Stimulated activated naive CD8-positive, alpha-beta T cell treated with anti-CD3 and anti-CD28 coated beads, Interleukin-15, amount 100 ng/mL, for 72 hours (primary cell): ENCODE measurements around the gene EPHB3.
A peak's percentile ranks its signal among the peaks of the same experiment; 100 is the strongest.

Experiments used
- ATAC-seq: fragments of 150-1000 bp; cut with Tn5 transposase; 2 replicates; pipeline ENCODE4 v1.10.0; 2021; ENCODE audit warnings: mild to moderate bottlenecking, moderate library complexity
- DNase-seq, 2 donors: peaks; one replicate each; pipeline ENCODE4 v3.0.0; 2021 to 2022
- H3K27ac Mint-ChIP-seq, 2 donors: one replicate each; pipeline ENCODE4 v1.8.0; 2022; ENCODE audit warnings: mild to moderate bottlenecking in 2 of 2, mixed read lengths in 2 of 2, moderate library complexity in 2 of 2
- H3K27me3 Mint-ChIP-seq: one replicate; pipeline ENCODE4 v1.8.0; 2022; ENCODE audit warnings: mixed read lengths
- H3K4me1 Mint-ChIP-seq: one replicate; pipeline ENCODE4 v1.8.0; 2022; ENCODE audit warnings: mild to moderate bottlenecking, mixed read lengths
- H3K4me3 Mint-ChIP-seq, 2 donors: one replicate each; pipeline ENCODE4 v1.8.0; 2022; ENCODE audit warnings: mild to moderate bottlenecking in 2 of 2, mixed read lengths in 2 of 2, moderate library complexity in 1 of 2
- H3K9me3 Mint-ChIP-seq, 2 donors: one replicate each; pipeline ENCODE4 v1.8.0; 2022; ENCODE audit warnings: mixed read lengths in 2 of 2

The EPHB3 gene

GRCh38 chr3:184595726-184596125 lies 34.1 kb downstream of the EPHB3 start:
- no peaks in the 10 kb centered on the region for H3K9me3 Mint-ChIP-seq
- H3K4me3 Mint-ChIP-seq, result no peak overlapping the region
- H3K27me3 Mint-ChIP-seq, result peaks cover 9% of the 10 kb centered on the region
- no peak for DNase-seq
- H3K27ac Mint-ChIP-seq, result no peak overlapping the region
- ATAC-seq, result no peak
- H3K4me1 Mint-ChIP-seq, result no peaks in the 10 kb centered on the region

GRCh38 chr3:184596233-184596632 lies 34.6 kb downstream of the EPHB3 start:
- H3K27me3 Mint-ChIP-seq, result peaks cover 14% of the 10 kb centered on the region
- no peaks in the 10 kb centered on the region for H3K9me3 Mint-ChIP-seq
- H3K27ac Mint-ChIP-seq, result peak overlapping the region in 1 of 2 donors; percentile 77
- ATAC-seq (no peak), DNase-seq (no peak)
- H3K4me1 Mint-ChIP-seq, result no peaks in the 10 kb centered on the region
- H3K4me3 Mint-ChIP-seq, result no peak overlapping the region

- Mint-ChIP-seq H3K9me3 (no peaks in the 10 kb centered on the region), H3K4me3 (no peak overlapping the region), H3K4me1 (peaks cover under 1% of the 10 kb centered on the region), H3K27me3 (peaks cover 20% of the 10 kb centered on the region), H3K27ac (no peak overlapping the region)
- DNase-seq (no peak), ATAC-seq (no peak)
Observed at GRCh38 chr3:184596886-184597575, 35.4 kb downstream of the EPHB3 start.

GRCh38 chr3:184597829-184598573 lies 36.4 kb downstream of the EPHB3 start:
- peak; percentile 7 for ATAC-seq
- H3K27me3 Mint-ChIP-seq, result peaks cover 29% of the 10 kb centered on the region
- H3K4me3 Mint-ChIP-seq, result no peak overlapping the region
- no peak for DNase-seq
- H3K27ac Mint-ChIP-seq, result no peak overlapping the region
- H3K9me3 Mint-ChIP-seq, result no peaks in the 10 kb centered on the region
- H3K4me1 Mint-ChIP-seq, result peaks cover 11% of the 10 kb centered on the region

- Mint-ChIP-seq H3K4me1 (peaks cover 16% of the 10 kb centered on the region), H3K27me3 (peaks cover 35% of the 10 kb centered on the region), H3K4me3 (no peak overlapping the region), H3K9me3 (no peaks in the 10 kb centered on the region), H3K27ac (no peak overlapping the region)
- no peak for ATAC-seq
- DNase-seq, result no peak
Observed at GRCh38 chr3:184598574-184598927, 37.0 kb downstream of the EPHB3 start.

- Mint-ChIP-seq H3K27ac (no peak overlapping the region), H3K27me3 (peaks cover 40% of the 10 kb centered on the region), H3K9me3 (no peaks in the 10 kb centered on the region), H3K4me3 (no peak overlapping the region), H3K4me1 (peaks cover 19% of the 10 kb centered on the region)
- no peak for DNase-seq
- no peak for ATAC-seq
Observed at GRCh38 chr3:184599143-184599542, 37.6 kb downstream of the EPHB3 start.

GRCh38 chr3:184600685-184601377 lies 39.2 kb downstream of the EPHB3 start:
- DNase-seq (no peak), ATAC-seq (no peak)
- no peak overlapping the region for H3K4me3 Mint-ChIP-seq
- H3K27me3 Mint-ChIP-seq, result peaks cover 55% of the 10 kb centered on the region
- H3K27ac Mint-ChIP-seq, result no peak overlapping the region
- H3K4me1 Mint-ChIP-seq, result peaks cover 25% of the 10 kb centered on the region
- H3K9me3 Mint-ChIP-seq, result no peaks in the 10 kb centered on the region

- ATAC-seq (no peak), DNase-seq (no peak)
- Mint-ChIP-seq H3K4me1 (peaks cover 27% of the 10 kb centered on the region), H3K4me3 (peak overlapping the region; percentile 31 to 41), H3K27me3 (peaks cover 64% of the 10 kb centered on the region), H3K27ac (no peak overlapping the region), H3K9me3 (no peaks in the 10 kb centered on the region)
Observed at GRCh38 chr3:184601576-184602371, 40.2 kb downstream of the EPHB3 start.

- ATAC-seq, result no peak
- peak overlapping the region; percentile 31 to 41 for H3K4me3 Mint-ChIP-seq
- H3K27me3 Mint-ChIP-seq, result peaks cover 68% of the 10 kb centered on the region
- H3K4me1 Mint-ChIP-seq, result peaks cover 35% of the 10 kb centered on the region
- H3K27ac Mint-ChIP-seq, result peak overlapping the region; percentile 1 to 73
- H3K9me3 Mint-ChIP-seq, result no peaks in the 10 kb centered on the region
- no peak for DNase-seq
Observed at GRCh38 chr3:184602372-184603150, 41.0 kb downstream of the EPHB3 start.

- H3K4me1 Mint-ChIP-seq, result peaks cover 43% of the 10 kb centered on the region
- no peak overlapping the region for H3K27ac Mint-ChIP-seq
- H3K4me3 Mint-ChIP-seq, result peak overlapping the region; percentile 53 to 61
- DNase-seq (no peak), ATAC-seq (no peak)
- no peaks in the 10 kb centered on the region for H3K9me3 Mint-ChIP-seq
- H3K27me3 Mint-ChIP-seq, result peaks cover 68% of the 10 kb centered on the region
Observed at GRCh38 chr3:184603151-184604030, 41.8 kb downstream of the EPHB3 start.

GRCh38 chr3:184604039-184604601 lies 42.5 kb downstream of the EPHB3 start:
- ATAC-seq, result peak; percentile 15
- peak overlapping the region; percentile 53 to 61 for H3K4me3 Mint-ChIP-seq
- H3K27me3 Mint-ChIP-seq, result peaks cover 68% of the 10 kb centered on the region

GRCh38 chr3:184604615-184605290 lies 43.2 kb downstream of the EPHB3 start:
- H3K9me3 Mint-ChIP-seq, result no peaks in the 10 kb centered on the region
- H3K27me3 Mint-ChIP-seq, result peaks cover 68% of the 10 kb centered on the region
- no peak overlapping the region for H3K4me3 Mint-ChIP-seq
- DNase-seq, result no peak
- no peak for ATAC-seq
- peaks cover 53% of the 10 kb centered on the region for H3K4me1 Mint-ChIP-seq
- no peak overlapping the region for H3K27ac Mint-ChIP-seq

More at GRCh38 chr3:184604039-184604601, 42.5 kb downstream of the EPHB3 start:
- no peak for DNase-seq
- Mint-ChIP-seq H3K4me1 (peaks cover 50% of the 10 kb centered on the region), H3K9me3 (no peaks in the 10 kb centered on the region), H3K27ac (no peak overlapping the region)

GRCh38 chr3:184608209-184608608 lies 46.6 kb downstream of the EPHB3 start:
- ATAC-seq (peak; percentile 87), DNase-seq (no peak)
- Mint-ChIP-seq H3K27ac (no peak overlapping the region), H3K9me3 (no peaks in the 10 kb centered on the region), H3K4me1 (peaks cover 44% of the 10 kb centered on the region), H3K4me3 (no peak overlapping the region), H3K27me3 (peaks cover 36% of the 10 kb centered on the region)
